NCI-H2107 treated with DMSO at 0.1 percent for 48 hours (cell line): ENCODE results near the gene TMEM181.
A peak's percentile ranks its signal among the peaks of the same experiment; 100 is the strongest.

Experiments
- DNase-seq: peaks from one replicate; lab custom pipeline; 2025; ENCODE audit not compliant: unreplicated experiment; lab: John Stamatoyannopoulos, UW

Gene TMEM181

DNA sequence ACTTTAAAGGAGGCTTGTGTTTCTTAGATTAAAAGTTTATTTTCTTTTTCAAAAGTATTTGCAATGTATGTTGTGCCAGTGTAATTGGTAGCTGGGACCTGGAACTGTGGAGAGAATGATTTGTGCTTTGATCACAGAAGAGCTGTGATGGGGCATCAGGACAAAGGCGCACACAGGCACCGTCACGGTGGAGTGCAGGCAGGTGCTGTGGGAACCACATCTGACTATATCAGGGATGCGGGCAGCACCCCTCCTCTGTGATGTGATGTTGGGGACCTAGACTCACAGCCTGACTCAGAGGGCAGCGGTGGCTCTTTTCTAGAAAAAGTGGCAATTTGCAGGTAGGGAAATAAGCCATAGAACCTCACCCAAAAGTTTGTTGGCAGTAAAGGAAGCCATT lies 124.4 kb downstream of the TMEM181 start:
- DNase-seq, result peak; percentile 31

DNA sequence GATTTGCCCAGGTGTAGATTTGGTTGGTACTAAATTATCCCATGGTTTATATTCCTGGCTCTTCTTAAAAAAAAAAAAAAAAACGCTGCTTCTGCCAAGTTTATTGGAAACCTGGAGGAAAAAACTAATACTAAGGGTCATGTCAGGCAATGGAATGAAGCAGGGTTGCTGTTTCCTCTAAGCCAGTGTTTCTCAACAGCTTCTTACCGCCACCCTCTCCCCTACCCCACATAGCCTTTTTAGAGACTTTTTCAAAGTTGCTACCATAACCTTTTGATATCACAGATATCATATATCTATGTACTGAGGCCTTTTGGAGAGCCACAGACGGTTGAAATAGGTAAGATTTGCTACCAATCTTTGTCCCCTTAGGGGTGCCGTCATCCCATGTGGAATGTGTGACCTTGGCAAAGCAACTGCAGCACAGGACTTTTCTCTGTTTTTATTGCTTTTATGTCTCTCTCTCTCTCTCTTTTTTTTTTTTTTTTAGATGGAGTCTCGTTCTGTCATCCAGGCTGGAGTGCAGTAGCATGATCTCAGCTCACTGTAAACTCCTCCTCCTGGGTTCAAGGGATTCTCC lies 124.9 kb downstream of the TMEM181 start:
- DNase-seq, result no peak
